Measurements from ENCODE around the gene ZNF784.

ZNF784 gene

DNA sequence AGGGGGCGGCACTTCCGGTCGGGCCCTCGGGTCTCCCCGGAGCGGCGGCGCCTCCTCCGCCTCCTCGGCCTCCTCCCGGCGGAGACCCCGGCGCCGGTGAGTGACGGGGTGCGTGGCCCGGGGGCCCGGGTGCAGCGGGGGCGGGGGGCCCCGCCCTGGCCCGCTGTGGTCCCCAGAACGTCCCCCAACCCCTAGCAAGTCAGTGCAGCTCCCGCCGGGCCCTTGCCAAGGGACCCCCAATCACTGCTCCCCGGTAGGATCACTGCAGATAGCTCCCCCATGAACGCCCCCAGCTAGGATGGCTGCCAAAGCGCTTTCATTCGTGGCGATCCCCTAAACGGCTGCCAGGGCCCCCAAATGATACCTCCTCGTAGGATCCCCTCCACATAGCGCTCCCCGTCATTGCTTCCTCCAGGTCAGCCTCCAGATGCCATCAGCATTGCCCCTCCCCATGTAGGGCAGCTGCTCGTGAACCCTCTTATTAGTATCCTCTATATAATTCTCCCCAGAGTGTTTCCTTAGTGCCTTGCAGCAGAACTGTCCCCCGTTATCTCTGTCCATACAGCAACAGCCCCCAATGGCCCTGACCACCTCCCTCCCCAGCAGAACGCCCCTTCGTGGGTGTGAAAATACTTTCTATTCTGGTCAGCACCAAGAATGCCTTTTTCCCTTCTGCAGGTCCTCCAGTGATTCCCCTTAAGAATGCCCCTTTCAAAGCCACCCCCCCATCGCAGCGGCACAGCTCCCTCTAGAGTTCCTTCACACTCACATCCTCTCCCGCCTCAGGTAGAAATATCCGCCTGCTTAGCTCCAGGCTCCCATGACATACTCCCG, 18.5 kb downstream of the ZNF784 start, which contains the start of gene ZNF865 (continued):
- TF ChIP-seq, protein P1, sequence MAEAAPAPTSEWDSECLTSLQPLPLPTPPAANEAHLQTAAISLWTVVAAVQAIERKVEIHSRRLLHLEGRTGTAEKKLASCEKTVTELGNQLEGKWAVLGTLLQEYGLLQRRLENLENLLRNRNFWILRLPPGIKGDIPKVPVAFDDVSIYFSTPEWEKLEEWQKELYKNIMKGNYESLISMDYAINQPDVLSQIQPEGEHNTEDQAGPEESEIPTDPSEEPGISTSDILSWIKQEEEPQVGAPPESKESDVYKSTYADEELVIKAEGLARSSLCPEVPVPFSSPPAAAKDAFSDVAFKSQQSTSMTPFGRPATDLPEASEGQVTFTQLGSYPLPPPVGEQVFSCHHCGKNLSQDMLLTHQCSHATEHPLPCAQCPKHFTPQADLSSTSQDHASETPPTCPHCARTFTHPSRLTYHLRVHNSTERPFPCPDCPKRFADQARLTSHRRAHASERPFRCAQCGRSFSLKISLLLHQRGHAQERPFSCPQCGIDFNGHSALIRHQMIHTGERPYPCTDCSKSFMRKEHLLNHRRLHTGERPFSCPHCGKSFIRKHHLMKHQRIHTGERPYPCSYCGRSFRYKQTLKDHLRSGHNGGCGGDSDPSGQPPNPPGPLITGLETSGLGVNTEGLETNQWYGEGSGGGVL (tag by site-specific recombination; IDR thresholded peaks at IDR 0.05) = peak; percentile 80
- TF ChIP-seq, protein P2, sequence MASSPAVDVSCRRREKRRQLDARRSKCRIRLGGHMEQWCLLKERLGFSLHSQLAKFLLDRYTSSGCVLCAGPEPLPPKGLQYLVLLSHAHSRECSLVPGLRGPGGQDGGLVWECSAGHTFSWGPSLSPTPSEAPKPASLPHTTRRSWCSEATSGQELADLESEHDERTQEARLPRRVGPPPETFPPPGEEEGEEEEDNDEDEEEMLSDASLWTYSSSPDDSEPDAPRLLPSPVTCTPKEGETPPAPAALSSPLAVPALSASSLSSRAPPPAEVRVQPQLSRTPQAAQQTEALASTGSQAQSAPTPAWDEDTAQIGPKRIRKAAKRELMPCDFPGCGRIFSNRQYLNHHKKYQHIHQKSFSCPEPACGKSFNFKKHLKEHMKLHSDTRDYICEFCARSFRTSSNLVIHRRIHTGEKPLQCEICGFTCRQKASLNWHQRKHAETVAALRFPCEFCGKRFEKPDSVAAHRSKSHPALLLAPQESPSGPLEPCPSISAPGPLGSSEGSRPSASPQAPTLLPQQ (tag by site-specific recombination; IDR thresholded peaks at IDR 0.05) = peak; percentile 77
- peak; percentile 41; the same call in 1 of the 2 replicates for TF ChIP-seq SP7 (tag by site-specific recombination; IDR thresholded peaks at IDR 0.05)
- TF ChIP-seq, protein P3, sequence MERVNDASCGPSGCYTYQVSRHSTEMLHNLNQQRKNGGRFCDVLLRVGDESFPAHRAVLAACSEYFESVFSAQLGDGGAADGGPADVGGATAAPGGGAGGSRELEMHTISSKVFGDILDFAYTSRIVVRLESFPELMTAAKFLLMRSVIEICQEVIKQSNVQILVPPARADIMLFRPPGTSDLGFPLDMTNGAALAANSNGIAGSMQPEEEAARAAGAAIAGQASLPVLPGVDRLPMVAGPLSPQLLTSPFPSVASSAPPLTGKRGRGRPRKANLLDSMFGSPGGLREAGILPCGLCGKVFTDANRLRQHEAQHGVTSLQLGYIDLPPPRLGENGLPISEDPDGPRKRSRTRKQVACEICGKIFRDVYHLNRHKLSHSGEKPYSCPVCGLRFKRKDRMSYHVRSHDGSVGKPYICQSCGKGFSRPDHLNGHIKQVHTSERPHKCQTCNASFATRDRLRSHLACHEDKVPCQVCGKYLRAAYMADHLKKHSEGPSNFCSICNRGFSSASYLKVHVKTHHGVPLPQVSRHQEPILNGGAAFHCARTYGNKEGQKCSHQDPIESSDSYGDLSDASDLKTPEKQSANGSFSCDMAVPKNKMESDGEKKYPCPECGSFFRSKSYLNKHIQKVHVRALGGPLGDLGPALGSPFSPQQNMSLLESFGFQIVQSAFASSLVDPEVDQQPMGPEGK (tag by site-specific recombination; IDR thresholded peaks at IDR 0.05) = peak; percentile 93
- peak; percentile 36; the same call in 1 of the 2 replicates for TF ChIP-seq EGR2 (tag by site-specific recombination; IDR thresholded peaks at IDR 0.05; ENCODE audit: low read depth)
- TF ChIP-seq, protein P4, sequence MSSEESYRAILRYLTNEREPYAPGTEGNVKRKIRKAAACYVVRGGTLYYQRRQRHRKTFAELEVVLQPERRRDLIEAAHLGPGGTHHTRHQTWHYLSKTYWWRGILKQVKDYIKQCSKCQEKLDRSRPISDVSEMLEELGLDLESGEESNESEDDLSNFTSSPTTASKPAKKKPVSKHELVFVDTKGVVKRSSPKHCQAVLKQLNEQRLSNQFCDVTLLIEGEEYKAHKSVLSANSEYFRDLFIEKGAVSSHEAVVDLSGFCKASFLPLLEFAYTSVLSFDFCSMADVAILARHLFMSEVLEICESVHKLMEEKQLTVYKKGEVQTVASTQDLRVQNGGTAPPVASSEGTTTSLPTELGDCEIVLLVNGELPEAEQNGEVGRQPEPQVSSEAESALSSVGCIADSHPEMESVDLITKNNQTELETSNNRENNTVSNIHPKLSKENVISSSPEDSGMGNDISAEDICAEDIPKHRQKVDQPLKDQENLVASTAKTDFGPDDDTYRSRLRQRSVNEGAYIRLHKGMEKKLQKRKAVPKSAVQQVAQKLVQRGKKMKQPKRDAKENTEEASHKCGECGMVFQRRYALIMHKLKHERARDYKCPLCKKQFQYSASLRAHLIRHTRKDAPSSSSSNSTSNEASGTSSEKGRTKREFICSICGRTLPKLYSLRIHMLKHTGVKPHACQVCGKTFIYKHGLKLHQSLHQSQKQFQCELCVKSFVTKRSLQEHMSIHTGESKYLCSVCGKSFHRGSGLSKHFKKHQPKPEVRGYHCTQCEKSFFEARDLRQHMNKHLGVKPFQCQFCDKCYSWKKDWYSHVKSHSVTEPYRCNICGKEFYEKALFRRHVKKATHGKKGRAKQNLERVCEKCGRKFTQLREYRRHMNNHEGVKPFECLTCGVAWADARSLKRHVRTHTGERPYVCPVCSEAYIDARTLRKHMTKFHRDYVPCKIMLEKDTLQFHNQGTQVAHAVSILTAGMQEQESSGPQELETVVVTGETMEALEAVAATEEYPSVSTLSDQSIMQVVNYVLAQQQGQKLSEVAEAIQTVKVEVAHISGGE (tag by site-specific recombination; conservative IDR thresholded peaks at IDR 0.05; ENCODE audit: low read depth) = peak; percentile 67
- TF ChIP-seq ZXDB (tag by site-specific recombination; IDR thresholded peaks at IDR 0.05) = 0 out of 2 replicates have a peak, but pooled peaks have one; percentile 52
- no peak for TF ChIP-seq ZNF169 (tag by site-specific recombination; IDR thresholded peaks at IDR 0.05)
- peak; percentile 60 for TF ChIP-seq ZNF600 (tag by site-specific recombination; IDR thresholded peaks at IDR 0.05)
- 0 out of 2 replicates have a peak, but pooled peaks have one; percentile 18 for TF ChIP-seq ZBTB8A (tag by site-specific recombination; IDR thresholded peaks at IDR 0.05)
- TF ChIP-seq, protein P5, sequence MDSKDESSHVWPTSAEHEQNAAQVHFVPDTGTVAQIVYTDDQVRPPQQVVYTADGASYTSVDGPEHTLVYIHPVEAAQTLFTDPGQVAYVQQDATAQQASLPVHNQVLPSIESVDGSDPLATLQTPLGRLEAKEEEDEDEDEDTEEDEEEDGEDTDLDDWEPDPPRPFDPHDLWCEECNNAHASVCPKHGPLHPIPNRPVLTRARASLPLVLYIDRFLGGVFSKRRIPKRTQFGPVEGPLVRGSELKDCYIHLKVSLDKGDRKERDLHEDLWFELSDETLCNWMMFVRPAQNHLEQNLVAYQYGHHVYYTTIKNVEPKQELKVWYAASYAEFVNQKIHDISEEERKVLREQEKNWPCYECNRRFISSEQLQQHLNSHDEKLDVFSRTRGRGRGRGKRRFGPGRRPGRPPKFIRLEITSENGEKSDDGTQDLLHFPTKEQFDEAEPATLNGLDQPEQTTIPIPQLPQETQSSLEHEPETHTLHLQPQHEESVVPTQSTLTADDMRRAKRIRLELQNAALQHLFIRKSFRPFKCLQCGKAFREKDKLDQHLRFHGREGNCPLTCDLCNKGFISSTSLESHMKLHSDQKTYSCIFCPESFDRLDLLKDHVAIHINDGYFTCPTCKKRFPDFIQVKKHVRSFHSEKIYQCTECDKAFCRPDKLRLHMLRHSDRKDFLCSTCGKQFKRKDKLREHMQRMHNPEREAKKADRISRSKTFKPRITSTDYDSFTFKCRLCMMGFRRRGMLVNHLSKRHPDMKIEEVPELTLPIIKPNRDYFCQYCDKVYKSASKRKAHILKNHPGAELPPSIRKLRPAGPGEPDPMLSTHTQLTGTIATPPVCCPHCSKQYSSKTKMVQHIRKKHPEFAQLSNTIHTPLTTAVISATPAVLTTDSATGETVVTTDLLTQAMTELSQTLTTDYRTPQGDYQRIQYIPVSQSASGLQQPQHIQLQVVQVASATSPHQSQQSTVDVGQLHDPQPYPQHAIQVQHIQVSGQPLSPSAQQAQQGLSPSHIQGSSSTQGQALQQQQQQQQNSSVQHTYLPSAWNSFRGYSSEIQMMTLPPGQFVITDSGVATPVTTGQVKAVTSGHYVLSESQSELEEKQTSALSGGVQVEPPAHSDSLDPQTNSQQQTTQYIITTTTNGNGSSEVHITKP (tag by site-specific recombination; IDR thresholded peaks at IDR 0.05) = peak; percentile 57; the same call in 1 of the 2 replicates
- TF ChIP-seq, protein P6, sequence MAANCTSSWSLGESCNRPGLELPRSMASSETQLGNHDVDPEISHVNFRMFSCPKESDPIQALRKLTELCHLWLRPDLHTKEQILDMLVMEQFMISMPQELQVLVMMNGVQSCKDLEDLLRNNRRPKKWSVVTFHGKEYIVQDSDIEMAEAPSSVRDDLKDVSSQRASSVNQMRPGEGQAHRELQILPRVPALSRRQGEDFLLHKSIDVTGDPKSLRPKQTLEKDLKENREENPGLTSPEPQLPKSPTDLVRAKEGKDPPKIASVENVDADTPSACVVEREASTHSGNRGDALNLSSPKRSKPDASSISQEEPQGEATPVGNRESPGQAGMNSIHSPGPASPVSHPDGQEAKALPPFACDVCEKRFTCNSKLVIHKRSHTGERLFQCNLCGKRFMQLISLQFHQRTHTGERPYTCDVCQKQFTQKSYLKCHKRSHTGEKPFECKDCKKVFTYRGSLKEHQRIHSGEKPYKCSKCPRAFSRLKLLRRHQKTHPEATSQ (tag by site-specific recombination; IDR thresholded peaks at IDR 0.05) = no peak
- peak; percentile 84 for TF ChIP-seq ZNF654 (tag by site-specific recombination; IDR thresholded peaks at IDR 0.05; ENCODE audit: low read depth)
- no peak for TF ChIP-seq ZNF791 (tag by site-specific recombination; IDR thresholded peaks at IDR 0.05)
- peak; percentile 78 for TF ChIP-seq ZNF660 (tag by site-specific recombination; IDR thresholded peaks at IDR 0.05)
- TF ChIP-seq ZBTB20 (tag by site-specific recombination; IDR thresholded peaks at IDR 0.05) = peak; percentile 31; the same call in 1 of the 2 replicates
- peak; percentile 74 for TF ChIP-seq ZNF366 (tag by site-specific recombination; conservative IDR thresholded peaks at IDR 0.05)
- TF ChIP-seq MZF1 (tag by site-specific recombination; IDR thresholded peaks at IDR 0.05; ENCODE audit: borderline replicate concordance) = 0 out of 2 replicates have a peak, but pooled peaks have one; percentile 46
- TF ChIP-seq WT1 (tag by site-specific recombination; IDR thresholded peaks at IDR 0.05) = 0 out of 2 replicates have a peak, but pooled peaks have one; percentile 12
- peak; percentile 51 for TF ChIP-seq SP2 (tag by site-specific recombination; IDR thresholded peaks at IDR 0.05)
- peak; percentile 54; the same call in 1 of the 2 replicates for TF ChIP-seq ZNF24 (tag by site-specific recombination; IDR thresholded peaks at IDR 0.05)
- TF ChIP-seq ZNF155 (tag by site-specific recombination; IDR thresholded peaks at IDR 0.05) = no peak
- TF ChIP-seq, protein P7, sequence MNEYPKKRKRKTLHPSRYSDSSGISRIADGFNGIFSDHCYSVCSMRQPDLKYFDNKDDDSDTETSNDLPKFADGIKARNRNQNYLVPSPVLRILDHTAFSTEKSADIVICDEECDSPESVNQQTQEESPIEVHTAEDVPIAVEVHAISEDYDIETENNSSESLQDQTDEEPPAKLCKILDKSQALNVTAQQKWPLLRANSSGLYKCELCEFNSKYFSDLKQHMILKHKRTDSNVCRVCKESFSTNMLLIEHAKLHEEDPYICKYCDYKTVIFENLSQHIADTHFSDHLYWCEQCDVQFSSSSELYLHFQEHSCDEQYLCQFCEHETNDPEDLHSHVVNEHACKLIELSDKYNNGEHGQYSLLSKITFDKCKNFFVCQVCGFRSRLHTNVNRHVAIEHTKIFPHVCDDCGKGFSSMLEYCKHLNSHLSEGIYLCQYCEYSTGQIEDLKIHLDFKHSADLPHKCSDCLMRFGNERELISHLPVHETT (tag by site-specific recombination; IDR thresholded peaks at IDR 0.05) = peak; percentile 36; the same call in 1 of the 2 replicates
